ENCODE data around the gene RPL21.

GRCh38 chr13:27211771-27212364 lies 39.5 kb upstream of the RPL21 start:
- TF ChIP-seq, protein P1, sequence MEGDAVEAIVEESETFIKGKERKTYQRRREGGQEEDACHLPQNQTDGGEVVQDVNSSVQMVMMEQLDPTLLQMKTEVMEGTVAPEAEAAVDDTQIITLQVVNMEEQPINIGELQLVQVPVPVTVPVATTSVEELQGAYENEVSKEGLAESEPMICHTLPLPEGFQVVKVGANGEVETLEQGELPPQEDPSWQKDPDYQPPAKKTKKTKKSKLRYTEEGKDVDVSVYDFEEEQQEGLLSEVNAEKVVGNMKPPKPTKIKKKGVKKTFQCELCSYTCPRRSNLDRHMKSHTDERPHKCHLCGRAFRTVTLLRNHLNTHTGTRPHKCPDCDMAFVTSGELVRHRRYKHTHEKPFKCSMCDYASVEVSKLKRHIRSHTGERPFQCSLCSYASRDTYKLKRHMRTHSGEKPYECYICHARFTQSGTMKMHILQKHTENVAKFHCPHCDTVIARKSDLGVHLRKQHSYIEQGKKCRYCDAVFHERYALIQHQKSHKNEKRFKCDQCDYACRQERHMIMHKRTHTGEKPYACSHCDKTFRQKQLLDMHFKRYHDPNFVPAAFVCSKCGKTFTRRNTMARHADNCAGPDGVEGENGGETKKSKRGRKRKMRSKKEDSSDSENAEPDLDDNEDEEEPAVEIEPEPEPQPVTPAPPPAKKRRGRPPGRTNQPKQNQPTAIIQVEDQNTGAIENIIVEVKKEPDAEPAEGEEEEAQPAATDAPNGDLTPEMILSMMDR (IDR thresholded peaks at IDR 0.05) = no peak
- TF ChIP-seq POLR2A (IDR thresholded peaks at IDR 0.05) (no peak), POLR2AphosphoS5 (IDR thresholded peaks at IDR 0.05) (no peak)
